Suppressor macrophage treated with lipopolysaccharide for 4 hours (primary cell): Measurements from ENCODE around the gene KRT20.
A peak's percentile ranks its signal among the peaks of the same experiment; 100 is the strongest.

ENCODE experiments used
- DNase-seq: peaks from one replicate; pipeline ENCODE4 v3.0.0-alpha.2; 2020

Gene KRT20

GRCh38 chr17:40884708-40885512 lies at the start of gene KRT20:
Gene KRT20, minus strand, starts transcription at chr17:40885242. Its CDS starts 57 bp downstream, at chr17:40885185.
- no peak for DNase-seq

- DNase-seq, result no peak
Observed at GRCh38 chr17:40932608-40933007, 47.6 kb upstream of the KRT20 start.

DNA sequence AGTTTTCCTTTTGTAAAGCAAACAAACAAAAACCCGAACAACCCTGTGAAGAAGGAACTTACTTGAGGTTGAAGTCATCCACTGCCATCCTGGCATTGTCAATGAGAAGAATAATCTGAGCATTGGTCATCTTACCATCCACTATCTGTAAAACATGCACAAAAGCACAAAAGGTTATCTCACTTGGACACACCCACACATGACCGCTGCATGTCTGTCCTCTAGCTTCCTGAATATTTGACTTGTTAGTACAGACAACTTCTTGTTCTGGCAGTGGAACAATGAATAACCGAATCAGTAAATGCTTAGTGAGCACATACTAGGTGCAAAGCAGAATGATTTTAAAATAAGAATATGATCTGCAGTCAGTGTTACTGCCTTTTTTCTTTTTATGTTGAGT lies 46.3 kb upstream of the KRT20 start:
- DNase-seq, result no peak

- no peak for DNase-seq
Observed at GRCh38 chr17:40926341-40926740, 41.3 kb upstream of the KRT20 start.

DNA sequence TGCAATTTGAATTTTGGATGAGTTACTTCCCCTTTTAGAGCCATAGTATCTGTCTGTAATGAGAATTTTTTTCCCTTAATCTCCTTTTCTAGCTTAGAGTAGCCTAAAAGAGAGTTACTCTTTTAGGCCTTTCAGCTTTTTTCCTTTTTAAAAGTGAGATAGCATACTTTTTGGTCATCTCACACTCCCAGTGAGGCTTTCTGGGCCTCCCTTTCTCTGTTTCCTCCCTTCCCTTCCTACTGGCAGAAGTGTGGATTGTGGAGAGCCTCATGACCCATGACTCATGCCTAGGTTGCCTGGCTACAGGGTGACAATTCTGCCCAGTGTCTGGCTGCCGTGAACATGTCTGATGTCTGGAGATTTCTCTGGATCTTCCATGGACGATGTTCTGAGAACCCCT lies 37.2 kb upstream of the KRT20 start:
- DNase-seq, result peak; percentile 77

DNA sequence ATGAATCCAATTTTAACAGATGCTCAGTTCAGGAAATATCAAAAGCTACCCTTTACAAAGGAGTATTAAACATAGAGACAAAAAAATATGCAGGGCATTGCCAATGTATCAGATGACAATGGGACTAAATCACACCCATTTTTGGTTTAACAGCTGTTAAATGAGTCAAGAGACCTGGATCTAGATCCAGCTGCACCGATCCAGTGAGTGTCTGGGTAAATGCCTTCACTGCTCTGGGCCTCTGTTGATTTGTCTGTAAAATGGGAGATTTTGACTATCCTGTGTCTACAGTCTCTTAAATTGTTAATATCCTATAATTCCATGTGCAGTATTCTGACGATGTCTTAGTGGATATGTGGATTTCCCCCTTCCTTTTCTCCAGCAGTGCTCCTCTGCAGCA lies 36.0 kb upstream of the KRT20 start:
- no peak for DNase-seq

DNA sequence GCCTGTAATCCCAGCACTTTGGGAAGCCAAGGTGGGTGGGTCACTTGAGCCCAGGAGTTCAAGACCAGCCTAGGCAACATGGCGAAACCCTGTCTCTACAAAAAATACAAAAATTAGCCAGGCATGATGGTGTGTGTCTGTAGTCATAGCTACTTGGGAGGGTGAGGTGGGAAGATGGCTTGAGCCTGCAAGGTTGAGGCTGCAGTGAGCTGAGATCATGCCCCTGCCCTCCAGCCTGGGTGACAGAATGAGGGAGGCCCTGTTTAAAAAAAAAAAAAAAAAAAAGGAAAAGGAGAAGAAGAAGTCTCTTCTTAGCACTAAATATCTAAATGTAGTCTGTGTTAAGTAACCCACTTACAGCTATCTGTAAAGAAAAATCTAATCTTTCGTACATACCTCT lies 32.1 kb upstream of the KRT20 start:
- peak; percentile 8 for DNase-seq

GRCh38 chr17:40916366-40916765 lies 31.3 kb upstream of the KRT20 start:
- DNase-seq, result no peak

DNA sequence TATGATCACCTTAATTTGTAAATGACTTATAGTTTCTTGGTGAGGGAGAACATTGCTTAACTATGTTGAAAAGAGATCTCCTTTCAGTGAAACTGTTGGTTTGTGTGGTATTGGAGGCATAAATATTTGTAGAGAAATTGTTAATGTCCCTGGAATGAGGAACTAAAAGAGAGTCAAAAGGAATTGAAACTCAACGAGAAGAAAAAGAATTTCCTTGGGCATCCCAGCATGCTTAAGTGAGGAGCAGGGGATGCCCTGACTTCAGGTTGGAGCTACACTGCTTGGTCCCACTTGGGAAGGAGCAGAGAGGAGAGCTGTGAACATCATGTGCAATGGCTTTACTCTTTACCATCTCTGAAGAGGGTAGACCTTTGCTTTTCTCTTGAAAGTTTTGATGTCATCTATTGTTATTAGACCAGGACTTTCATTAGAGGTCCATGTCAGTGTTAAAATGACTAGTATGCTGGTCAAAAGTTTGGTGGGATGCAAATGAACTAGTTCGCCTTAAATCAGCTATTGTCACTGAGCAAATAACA lies 30.7 kb upstream of the KRT20 start:
- peak; percentile 73 for DNase-seq

DNA sequence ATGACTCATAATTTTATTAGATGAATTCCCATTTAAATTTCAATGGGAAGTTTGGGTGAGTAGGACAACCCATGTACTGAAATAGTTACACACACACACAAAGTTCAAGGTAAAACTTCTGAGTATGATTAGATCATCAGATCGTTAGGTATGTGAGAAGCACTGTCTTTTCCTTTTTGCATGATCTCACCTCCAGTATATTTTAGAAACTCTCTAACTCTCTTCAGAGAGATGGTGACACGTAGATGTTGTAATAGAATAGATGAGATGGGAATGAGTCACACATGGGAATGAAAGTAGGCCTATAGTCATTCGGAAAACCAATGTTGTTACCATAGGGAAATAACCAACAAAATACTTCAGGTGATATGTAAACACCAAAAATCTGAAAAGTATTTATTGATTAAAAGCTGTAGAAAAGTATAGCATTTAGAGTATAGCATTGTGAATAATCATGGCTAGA lies 30.2 kb upstream of the KRT20 start:
- peak; percentile 86 for DNase-seq

DNA sequence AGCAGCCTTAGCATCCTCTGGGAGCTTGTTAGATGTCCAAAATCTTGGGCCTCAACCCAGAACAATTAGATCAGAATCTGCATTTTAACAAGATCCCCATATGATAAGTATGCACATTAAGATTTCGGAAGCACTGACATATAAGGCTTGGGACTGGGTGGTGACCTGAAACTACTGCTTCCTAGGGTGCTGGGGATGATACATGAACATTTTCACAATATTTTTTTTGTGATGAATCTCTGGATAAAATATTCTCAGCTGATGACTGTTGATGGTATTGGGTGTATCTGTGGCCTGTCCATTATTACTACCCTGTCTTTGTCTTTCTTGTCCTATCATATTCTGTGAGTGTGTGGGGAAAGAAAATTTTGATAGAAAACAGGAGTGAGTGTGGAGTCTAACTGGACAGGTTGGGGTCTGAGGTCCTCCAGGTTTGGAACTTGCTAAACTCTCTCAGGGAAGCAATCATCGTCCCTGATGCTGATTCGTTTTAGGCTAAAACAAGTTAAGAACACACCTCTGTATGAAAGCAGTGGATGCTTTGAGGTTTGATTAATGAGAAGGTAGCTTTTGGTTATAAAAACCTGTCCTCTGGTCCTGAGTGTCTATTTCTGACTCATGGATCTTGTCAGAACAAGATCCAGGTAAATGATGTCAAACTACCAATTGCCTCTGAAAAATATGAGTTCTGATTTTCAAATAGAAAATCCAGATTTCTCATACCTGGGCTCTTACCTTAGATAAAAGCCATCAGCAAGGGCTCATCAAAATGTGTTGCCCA lies 29.2 kb upstream of the KRT20 start:
- no peak for DNase-seq

GRCh38 chr17:40912486-40913210 lies 27.6 kb upstream of the KRT20 start:
- peak; percentile 41 for DNase-seq

DNA sequence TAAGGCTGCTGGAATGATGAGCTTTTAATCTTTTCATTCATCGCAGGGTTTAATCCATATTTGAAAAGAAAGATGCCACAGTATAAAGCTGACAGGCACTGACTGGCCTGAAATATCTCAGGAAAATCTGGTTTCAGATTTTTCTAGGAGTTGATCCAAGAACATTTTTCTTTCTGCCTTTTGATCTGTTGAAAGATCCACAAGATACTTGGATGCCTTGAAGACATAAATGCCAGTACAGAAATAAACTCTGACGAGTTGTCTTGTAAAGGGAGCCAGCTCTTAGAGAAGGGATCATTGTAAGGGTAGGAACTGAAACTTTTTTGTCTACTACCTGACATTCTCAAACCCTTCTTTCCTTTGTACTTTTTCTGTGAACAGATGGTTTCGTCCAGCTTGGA lies 25.4 kb upstream of the KRT20 start:
- DNase-seq, result no peak

DNA sequence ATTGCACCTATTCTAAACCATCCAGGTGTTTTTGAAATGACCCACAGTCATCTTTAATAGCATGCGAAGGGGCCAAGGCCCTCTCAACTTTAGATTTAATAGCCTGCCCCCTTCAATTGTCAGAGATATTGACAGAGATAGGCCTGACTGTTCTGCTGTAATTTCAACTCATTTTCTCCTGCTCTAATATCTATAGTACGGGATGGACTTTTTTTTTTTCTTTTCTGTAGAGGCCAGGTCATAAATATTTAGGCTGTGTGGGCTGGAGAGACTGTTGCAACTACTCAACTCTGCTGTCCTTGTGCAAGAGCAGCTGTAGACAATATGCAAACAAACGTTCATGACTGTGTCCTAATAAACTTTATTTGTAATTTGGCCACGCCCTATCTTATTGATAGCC lies 24.7 kb upstream of the KRT20 start:
- peak; percentile 17 for DNase-seq

DNA sequence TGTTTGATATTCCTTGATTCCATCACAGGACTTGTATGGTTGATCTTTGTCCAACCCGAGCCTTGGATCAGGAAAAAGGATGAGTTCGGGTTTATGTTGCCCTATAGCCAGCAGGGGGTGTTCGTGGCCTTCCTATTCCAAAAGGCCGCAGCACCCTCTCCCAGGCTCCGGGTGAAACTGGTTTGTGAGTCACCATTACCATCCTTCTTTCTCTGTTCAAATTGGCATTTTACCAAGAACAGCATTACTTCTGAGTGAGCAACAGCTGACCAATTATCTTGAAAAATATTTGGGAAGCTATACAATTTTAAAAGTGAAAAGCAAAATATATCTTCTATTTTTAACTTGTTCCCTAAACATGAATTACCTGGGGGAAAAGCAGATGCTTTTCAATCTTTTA lies 24.3 kb upstream of the KRT20 start:
- peak; percentile 94 for DNase-seq

DNA sequence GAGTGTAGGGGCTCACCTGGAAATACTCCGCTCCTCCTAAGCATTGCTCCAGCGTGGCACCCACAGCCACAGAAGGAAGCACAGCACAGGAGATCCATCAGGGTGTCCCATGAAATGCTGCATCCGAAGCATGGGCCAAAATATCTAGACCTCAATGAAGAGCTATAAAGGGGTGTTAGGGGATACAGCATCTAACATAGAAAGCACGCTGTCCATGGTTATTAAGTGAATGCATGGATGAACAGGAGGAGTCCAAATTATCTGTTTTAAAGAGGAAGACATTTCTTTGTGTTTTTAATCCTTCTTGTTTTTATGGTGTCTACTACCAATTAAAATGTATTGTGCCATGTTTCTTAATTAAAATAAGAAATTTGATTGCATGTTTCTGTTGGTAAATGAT lies 21.6 kb upstream of the KRT20 start:
- no peak for DNase-seq

GRCh38 chr17:40905370-40905769 lies 20.3 kb upstream of the KRT20 start:
- no peak for DNase-seq

DNA sequence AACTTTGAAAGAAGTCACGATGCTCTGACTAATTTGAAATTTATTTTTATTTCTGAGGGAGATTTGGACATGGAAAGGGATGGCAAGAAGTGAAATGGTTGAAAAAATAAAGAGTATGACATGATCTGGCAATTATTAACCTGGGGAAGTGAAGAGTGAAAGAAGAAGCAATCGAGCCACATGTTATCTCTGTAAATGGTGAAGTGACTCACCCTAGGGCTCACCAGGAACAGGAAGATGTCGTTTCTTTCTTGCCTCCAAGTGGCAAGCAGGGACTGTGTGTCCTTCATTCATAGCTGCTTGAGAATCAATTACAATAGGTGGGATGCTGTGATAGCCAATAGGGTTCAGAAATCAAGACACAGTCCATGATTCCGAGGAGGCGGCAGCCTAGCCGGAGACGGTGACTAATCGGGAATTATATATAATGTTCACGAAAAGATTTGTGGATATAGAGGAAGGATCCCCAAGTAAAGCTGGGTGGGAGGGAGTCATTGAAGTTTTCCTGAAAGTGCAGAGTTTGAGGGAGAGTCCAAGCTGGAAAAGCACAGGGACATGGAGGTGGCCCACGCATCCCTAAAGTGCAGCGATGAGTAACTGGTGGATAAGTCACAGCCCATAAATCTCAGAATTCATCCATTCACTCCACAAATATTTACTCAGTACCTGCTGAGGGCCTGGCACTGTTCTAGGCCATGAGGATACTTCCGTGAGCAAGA lies 18.2 kb upstream of the KRT20 start:
- DNase-seq, result peak; percentile 65

- DNase-seq, result no peak
Observed at GRCh38 chr17:40902498-40902897, 17.5 kb upstream of the KRT20 start.

DNA sequence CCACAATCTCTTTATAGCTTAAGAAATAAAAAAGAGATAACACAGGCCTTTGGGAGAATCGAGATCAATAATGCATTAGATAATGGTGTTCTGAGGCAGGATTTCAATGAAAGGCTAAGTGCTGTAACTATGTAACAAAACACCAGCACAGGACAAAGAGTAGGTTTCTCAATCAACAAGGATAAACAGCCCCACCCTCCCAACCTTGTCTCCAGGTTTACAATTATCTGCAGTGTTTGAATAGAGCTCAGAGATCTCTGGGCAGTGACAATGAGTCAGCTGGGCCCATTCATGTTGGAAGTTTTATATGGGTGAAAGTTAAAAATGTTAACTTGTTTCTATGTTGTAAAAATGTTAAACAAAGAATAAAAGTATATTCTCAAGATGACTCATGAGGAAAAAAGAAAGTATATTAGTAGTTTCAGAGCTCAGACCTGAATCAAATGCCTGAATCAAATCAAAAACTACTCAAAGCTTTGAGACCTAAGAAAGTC lies 17.0 kb upstream of the KRT20 start:
- peak; percentile 10 for DNase-seq

GRCh38 chr17:40900809-40901356 lies 15.8 kb upstream of the KRT20 start:
- no peak for DNase-seq

DNA sequence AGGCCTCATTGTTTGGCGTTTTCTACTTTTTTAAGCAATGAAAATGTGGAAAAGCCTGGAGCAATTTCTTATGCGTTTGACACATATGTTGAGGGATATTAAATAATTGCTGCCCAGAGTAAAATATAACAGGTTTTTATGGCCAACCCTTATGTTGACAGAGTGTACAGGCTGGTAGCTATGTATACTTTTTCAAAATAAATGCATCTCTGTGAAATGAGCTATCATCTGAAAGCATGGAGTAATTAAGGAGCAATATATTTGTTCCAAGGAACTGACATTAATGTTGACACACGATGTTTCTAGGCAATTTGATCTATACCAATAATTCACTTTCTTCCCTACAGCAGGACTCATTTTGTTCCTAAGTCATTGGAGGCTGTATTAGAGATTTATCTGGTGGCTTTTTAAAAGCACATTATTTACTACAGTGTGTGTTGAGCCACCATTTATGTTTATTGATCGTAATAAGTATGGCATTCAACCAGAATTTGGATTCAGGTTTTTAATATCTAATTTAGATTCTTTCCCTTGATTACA lies 11.9 kb upstream of the KRT20 start:
- DNase-seq, result no peak
